GM21526 (cell line): Measurements from ENCODE around the gene SAMM50.

Experiments
- ATAC-seq: cut with Tn5 transposase; IDR thresholded peaks from one replicate; pipeline ENCODE4 v1.9.1; 2021; ENCODE audit warnings: moderate library complexity; ENCODE audit not compliant: unreplicated experiment, low FRiP score

The SAMM50 gene

DNA sequence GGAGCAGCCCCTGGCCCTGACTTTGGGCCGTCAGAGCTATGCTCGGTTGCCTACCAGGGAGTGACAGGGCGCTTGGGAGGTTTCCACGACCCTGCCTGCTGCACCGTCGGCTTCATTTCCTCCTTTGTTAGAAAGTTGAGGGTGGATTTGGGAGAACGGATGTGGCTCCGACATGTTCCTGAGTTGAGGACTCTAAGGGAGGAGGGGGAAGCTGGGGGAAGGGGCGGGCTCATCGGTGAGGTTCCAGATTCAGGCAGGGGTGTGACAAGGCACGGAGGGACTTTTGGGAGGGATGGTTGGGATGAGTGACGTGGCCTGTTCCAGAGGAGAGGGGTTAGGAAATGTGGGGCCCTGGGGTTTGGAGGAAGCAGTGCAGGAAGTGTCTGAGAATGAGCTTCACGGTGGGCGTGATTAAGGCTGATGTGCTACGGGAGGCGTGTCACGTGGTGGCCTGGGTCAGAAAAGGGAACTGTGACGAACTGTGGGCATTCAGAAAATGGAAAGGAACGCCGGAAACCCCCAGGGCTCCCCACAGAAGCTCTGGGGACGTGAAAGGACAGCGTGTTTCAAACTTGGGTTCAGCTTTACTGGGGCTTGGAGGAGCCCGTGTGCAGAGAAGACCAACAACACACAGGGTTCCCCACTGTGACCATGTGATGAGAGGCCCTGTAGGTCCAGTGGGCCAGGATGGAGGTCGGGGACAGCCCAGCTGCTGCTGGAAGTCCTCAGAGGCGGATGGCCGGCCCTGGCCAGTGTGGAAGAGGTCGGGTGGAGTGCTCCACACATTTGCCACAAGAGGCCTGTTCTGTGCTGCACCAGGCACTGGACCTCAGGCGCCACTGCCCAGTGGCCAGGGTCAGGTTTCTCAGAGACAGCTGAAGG lies 71.6 kb downstream of the SAMM50 start:
- ATAC-seq: peak; percentile 36

DNA sequence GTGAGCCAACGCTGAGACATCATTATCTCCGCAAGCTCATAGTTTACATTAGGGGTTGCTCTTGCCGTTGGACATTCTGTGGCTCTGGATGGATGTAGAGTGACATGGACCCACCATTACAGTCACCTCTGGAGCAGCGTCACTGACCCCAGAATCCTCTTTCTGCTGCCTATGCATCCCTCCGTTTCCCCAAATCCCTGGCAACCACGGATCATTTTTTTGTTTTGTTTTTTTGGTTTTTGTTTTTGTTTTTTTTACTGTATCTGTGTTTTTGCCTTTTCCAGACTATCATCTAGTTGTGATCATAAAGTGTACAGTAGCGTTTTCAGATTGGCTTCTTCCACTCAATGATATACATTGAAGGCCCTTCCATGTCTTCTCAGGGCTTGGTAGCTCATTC lies 72.8 kb downstream of the SAMM50 start:
- ATAC-seq: no peak

DNA sequence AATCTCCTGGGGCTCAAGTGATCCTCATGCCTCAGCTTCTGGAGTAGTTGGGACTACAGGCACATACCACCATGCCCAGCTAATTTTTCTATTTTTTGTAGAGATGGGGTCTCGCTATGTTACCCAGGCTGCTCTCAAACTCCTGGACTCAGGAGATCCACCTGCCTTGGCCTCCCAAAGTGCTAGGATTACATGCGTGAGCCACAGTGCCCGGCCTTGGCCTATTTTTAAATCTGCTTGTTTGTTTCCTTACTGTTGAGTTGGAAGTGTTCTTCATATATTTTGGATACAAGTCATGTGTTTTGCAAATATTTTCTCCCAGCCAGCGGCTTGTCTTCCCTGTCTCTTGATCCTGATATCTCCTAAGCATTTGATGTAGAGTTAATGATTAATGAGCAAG lies 73.8 kb downstream of the SAMM50 start:
- ATAC-seq: no peak

DNA sequence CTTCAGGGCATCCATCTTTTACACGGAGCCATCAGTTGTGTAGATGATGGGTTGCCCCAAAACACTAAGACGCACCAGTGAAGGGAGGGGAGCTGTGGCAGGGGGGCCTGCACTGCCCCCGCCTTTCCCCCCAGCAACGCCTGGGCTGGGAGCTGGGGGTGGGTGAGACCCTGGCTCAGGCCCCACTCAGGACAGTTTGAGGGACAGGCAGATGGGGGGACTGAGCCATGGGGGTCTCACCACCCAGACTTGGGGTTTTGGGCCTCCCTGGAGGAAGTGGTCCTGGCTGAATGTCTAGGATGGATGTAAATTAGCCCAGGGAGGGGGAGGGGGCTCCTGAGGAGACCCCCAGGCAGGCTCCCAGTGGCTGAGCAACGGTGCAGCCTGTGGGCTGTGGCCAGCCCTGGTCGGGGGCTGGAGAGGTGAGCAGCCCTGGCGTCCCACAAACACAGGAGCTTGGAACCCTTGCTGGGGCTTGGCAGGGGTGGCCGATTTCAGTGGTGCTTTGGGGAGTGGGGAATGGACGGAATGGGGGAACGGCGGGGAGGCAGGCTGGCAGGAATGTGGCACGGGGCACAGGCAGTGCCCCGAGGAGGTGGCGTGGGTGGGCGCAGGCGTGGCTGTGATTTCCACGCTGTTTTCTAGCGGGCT lies 74.9 kb downstream of the SAMM50 start:
- no peak for ATAC-seq

DNA sequence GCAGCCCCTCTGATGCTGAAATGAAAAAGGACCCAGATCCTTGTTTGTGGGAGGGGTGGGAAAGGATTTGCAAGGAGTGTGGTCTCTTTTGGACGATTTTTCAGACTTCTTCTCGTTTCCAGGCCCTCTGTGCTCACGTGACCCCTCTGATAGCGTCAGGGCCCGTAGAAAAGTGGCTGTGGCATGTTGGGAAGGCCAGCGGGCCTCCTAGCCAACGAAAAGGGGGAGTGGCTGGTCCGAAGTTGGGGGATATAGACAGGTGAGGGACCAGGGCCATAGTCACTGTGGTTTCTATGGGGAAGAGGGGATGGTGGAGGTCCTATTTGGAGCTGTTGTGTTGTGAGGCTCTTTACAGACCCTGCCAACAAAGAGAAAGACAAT lies 75.5 kb downstream of the SAMM50 start:
- no peak for ATAC-seq

DNA sequence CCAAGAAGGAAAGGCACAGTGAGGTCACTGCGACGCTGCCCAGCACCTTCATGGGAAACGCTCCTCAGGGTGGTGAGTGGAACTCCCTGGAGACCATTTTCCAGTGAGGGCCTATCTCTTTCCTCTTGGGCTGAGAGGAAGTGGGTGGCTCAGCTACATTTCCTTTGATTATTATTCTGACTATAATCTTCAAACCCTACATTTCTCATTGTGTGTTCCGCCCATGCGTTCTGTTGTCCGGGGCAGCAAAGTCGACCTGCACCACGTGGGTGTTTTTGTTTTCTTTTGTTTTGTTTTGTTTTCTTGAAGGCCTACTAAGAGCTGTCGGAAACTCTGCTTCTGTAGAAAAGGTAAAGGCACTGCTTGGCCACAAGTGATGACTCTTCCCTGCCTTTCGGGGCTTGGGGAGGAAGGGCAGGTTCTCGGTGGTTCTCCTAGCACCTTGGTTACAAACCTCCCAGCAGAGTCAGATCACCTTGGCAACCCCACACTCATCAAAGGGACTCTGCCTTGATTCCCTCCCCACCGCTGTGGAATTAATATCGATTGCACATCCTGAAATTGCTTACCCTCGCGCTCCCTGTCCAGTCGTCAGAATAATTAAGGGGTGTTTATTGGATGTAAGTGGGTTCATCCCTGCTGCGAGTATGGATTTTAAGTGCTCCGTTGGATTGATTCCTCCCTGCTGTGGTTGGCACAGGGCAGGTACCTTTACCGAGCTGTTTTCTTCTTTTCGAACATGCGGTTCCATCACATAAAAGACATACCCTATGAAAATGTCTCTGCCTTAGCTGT lies 76.1 kb downstream of the SAMM50 start:
- ATAC-seq: no peak

DNA sequence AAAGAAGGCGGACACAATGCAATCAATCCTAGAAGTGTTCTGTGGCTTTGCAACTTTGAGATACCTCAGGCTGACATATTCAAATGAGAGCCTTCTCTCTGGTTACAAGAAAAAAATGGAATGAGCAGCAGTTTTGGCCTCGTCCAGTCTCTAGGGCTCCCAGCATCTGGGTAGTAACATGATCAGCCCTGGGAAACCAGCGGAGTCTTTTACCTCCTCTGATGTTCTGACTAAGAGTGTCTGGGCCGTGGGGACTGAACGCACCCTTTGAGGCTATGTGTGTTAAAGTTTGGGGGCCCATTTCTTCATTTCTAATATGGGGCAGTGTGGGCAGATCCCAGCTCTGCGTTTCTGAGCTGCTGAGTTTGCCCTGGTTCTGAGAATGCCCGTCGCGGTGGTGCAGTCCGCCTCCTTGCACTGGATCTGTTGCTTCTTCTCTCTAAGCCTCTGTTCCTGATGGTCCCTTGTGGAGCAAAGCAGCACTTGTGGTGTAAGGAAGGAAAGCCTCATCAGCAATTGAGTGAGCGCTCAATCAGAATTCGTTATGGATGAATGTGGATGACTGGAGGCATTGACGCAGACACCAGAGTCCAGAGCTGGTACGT lies 77.0 kb downstream of the SAMM50 start:
- ATAC-seq: no peak

DNA sequence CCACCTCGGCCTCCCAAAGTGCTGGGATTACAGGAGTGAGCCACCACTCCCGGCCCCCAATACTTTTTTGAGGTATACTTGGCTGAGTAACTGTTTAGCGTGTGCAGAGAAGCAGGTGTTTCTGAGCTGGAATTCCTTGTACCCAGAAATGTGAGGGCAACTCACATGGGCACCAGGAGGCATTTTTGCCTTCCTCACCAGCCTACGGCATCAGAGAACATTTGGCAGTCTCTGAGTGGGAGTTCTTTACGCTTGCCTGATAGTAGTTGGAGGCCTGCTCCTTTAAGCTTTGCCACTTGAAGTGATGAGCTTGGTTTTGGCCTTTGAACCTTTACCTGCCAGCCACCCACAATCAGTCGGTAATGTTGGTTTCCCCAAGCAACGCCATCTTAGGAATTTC lies 78.0 kb downstream of the SAMM50 start:
- ATAC-seq: no peak

DNA sequence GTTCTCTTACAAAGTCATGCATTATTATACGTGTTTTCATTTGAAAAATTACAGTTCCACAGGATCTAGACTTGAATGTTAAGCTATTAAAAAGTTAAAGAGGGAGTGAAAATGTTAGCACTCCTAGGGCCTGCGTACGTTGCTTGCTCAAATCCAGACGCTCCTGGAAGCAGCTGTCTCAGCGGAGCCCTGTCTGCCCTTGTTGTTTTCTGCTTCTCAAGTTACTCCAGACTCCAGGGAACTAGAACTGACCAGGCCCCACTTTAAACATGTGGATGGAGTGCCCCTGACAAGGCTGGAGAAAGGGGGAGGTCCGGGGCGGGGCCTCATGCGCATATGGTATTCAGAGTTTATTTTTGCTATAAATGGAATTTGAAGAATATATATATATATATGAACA lies 78.5 kb downstream of the SAMM50 start:
- ATAC-seq: no peak

DNA sequence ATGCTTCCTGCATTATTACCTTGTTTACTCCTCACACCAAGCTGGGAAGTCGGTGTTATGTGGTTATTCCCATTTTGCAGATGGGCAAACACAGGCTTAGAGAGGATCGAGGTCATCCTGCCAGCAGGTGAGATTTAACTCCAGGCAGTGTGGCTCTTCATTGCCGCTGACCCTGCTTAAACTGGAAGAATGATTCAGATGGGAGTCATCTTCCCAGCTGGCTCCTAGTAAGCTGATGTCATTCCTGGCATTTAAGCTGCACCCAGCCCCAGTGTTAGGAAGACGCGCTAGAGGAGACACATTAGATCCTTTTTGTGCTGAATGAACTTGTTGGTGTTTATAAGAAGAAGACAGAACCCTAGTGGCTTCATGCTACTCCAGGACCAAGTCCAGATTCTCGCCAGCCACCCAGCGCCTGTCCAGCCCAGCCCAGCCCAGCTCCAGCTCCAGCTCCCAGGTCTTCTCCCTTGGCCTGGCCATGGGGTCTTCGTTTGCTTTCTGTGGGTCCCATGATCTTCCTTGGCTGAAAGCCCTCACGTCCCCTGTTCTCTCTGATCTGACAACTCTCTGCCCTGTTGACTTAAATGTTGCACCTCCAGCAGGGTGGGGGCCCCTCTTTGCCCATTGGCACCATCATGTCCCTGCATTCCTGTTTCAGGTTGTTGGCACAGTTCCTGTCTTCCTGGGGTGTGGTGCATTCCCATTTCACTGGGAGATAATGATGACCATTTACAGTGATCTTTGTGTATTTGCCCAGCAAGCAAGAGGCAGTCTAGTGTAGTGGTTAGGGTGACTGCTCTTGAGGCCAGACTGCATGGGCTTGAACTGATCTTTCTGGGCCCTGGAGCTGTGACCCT lies 82.5 kb downstream of the SAMM50 start:
- ATAC-seq: no peak

DNA sequence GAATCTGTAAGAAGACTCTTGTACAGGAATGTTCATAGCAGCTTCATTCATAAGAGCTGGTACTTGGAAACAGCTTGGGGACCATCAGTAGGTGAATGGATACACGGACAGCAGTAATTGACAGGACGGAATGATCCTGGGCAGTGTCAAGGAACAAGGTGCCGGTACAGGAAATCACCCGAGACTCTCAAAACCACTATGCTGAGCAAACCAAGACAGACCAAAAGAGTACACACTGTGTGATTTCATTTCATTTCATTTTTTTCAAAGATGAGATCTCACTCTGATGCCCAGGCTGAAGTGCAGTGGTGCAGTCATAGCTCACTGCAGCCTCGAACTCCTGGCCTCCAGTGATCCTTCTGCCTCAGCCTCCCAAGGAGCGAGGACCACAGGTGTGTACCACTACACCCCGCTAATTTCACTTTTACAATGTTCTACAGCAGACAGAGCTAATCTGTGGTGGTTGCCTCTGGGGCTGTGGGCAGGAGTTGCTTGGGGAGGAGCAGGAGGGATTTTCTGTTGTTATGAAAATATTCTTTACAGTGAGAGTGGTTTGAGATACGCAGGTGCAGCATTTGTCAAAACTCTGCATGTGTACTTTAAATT lies 84.4 kb downstream of the SAMM50 start:
- ATAC-seq: no peak

DNA sequence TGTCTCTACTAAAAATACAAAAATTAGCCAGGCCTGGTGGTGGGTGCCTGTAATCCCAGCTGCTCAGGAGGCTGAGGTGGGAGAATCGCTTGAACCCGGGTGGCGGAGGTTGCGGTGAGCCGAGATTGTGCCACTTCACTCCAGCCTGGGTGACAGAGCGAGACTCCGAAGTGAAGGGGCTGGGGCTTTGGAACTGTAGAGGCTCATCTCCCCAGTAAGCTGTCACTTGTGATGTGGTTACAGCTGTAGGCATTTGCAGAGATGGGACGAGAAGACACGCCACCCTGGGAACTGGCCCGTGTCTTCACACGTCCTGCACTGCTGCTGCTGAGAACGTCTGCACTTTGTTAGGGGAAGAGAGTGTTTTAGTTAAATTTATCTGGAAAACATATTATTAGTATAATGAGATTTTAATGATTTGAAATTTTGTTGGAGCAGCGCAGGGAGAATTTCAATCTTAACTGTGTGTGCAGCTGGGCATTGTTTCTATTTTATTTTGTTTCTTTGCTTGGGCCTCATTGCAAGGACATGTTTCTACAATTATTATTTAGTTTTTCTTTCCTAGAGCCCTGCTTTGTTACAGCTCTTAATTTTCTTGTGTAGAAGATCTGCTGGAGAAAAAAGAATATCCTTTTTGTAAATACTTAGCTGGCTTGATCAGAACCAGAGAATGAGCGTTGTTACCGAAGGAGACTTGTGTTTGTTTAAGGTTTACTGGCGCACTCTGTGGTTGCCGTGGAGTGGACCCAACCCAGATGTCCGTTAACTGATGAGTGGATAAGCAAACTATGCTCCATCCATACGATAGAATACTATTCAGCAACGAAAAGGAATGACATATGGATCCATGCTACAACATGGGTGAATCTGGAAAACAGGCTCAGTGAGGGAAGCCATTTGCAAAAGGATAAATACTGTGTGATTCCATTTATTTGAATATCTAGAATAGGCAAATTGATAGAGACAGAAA lies 87.3 kb downstream of the SAMM50 start:
- ATAC-seq: no peak

DNA sequence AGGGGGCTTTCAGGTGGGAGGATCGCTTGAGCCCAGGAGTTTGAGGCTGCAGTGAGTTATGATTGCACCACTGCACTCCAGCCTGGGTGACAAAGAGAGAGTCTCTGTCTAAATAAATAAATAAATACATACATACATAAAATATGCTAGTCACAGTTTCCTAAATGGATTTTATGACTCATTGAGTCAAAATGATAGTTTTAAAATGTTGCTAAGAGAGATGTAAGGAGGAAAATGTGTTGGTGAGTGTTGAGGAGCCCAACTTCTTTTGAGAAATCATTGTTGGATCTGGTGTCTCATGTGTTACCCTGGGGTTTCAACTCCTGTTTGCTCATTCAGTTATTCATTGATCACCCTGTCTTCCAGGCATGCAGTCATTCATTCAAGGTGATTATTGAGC lies 89.9 kb downstream of the SAMM50 start:
- ATAC-seq: no peak
